Myocyte (in vitro differentiated cells): ENCODE data around the gene RASSF3. TPM values are rescaled to one million over a fixed set of nuclear protein-coding genes. Genes with fewer than 3 reads are reported as not detected.

Experiments used
- DNase-seq: peaks from one replicate; pipeline ENCODE4 v3.0.0-alpha.2; 2012; ENCODE audit warnings: low read depth
- total RNA-seq: library from RNA; depleted of rRNA; stranded (reverse); fragments of >200 nt; gene quantifications from 2 replicates; pipeline ENCODE4 v1.2.3, GENCODE V29; 2014

The RASSF3 gene
- total RNA-seq, 1 donor from 2014 or later, result 36.1 TPM

- DNase-seq, result no peak
These were observed 112.5 kb downstream of the RASSF3 start for GRCh38 chr12:64722835-64723234.

- DNase-seq, result no peak
These were observed 113.3 kb downstream of the RASSF3 start for GRCh38 chr12:64723630-64724029.

- no peak for DNase-seq
These were observed 114.0 kb downstream of the RASSF3 start for GRCh38 chr12:64724201-64724745.

GRCh38 chr12:64729909-64730587, 119.8 kb downstream of the RASSF3 start:
- no peak for DNase-seq

- DNase-seq, result no peak
These were observed 120.3 kb downstream of the RASSF3 start for GRCh38 chr12:64730588-64730969.

- DNase-seq, result no peak
These were observed 121.4 kb downstream of the RASSF3 start for GRCh38 chr12:64731683-64732082.

GRCh38 chr12:64733857-64734256, 123.6 kb downstream of the RASSF3 start:
- peak; percentile 94 for DNase-seq

GRCh38 chr12:64735442-64735841, 125.1 kb downstream of the RASSF3 start:
- DNase-seq, result peak; percentile 55

- DNase-seq, result no peak
These were observed 126.5 kb downstream of the RASSF3 start for GRCh38 chr12:64736771-64737170.

GRCh38 chr12:64737539-64737938, 127.2 kb downstream of the RASSF3 start:
- no peak for DNase-seq

- DNase-seq, result no peak
These were observed 129.5 kb downstream of the RASSF3 start for GRCh38 chr12:64739778-64740177.

- no peak for DNase-seq
These were observed 130.4 kb downstream of the RASSF3 start for GRCh38 chr12:64740646-64741045.

- DNase-seq, result no peak
These were observed 132.1 kb downstream of the RASSF3 start for GRCh38 chr12:64742416-64742815.

- no peak for DNase-seq
These were observed 132.9 kb downstream of the RASSF3 start for GRCh38 chr12:64743206-64743605.

GRCh38 chr12:64744422-64745258, 134.3 kb downstream of the RASSF3 start:
- no peak for DNase-seq

- DNase-seq, result no peak
These were observed 135.0 kb downstream of the RASSF3 start for GRCh38 chr12:64745259-64745807.

- DNase-seq, result no peak
These were observed 135.7 kb downstream of the RASSF3 start for GRCh38 chr12:64745980-64746379.

GRCh38 chr12:64746663-64747062, 136.4 kb downstream of the RASSF3 start:
- no peak for DNase-seq
